Epithelial cell of esophagus (primary cell): ENCODE measurements around the gene IFNL2.

Experiments used
- DNase-seq: peaks from one replicate; pipeline ENCODE4 v3.0.0; 2010; ENCODE audit warnings: low read depth
- H3K4me3 ChIP-seq: 2 replicates; pipeline ENCODE4 v1.5.1; 2011; ENCODE audit warnings: mild to moderate bottlenecking, low read length, control low read depth
- TF ChIP-seq, protein P1 (sequence below): IDR thresholded peaks from 2 replicates; pipeline ENCODE4 v1.5.1; 2011; ENCODE audit warnings: low read depth, mild to moderate bottlenecking, low read length, control low read depth, inconsistent platforms; ENCODE audit not compliant: insufficient read depth; ENCODE audit errors: missing control alignments

IFNL2 gene

DNA sequence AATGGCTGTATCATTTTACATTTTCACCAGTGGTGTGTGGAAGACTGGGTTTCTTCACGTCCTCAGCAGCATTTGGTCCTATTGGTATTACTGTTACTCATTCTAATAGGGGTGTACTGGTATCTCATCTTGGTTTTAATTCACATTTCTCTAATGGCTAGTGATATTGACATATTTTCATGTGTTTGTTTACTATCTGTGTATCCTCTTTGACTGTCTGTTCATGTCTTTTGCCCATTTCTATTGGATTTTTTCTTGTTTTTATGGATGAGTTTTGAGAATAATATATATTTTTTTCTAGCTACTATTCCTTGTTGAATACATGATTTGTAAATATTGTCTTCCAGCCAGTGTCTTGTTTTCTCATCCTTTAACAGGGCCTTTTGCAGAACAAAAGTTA is 13.8 kb downstream of the IFNL2 start:
- TF ChIP-seq, protein P1, sequence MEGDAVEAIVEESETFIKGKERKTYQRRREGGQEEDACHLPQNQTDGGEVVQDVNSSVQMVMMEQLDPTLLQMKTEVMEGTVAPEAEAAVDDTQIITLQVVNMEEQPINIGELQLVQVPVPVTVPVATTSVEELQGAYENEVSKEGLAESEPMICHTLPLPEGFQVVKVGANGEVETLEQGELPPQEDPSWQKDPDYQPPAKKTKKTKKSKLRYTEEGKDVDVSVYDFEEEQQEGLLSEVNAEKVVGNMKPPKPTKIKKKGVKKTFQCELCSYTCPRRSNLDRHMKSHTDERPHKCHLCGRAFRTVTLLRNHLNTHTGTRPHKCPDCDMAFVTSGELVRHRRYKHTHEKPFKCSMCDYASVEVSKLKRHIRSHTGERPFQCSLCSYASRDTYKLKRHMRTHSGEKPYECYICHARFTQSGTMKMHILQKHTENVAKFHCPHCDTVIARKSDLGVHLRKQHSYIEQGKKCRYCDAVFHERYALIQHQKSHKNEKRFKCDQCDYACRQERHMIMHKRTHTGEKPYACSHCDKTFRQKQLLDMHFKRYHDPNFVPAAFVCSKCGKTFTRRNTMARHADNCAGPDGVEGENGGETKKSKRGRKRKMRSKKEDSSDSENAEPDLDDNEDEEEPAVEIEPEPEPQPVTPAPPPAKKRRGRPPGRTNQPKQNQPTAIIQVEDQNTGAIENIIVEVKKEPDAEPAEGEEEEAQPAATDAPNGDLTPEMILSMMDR, result no peak

DNA sequence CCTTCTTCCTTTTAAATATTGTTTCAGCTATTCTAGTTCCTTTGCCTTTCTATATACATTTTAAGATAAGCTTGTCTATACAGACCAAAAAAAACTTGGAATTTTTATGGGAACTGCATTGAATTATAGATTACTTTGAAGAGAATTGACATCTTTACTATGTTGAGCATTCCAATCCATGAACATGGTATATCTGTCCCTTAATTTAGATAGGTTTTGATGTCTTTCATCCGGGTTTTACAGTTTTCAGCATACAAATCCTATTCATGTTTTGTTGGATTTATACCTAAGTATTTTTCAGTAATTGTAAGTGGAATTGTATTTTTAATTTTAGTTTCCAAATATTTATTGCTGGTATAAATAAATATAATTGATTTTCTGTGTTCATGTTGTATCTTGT is 15.8 kb downstream of the IFNL2 start:
- TF ChIP-seq, protein P1, result no peak
- no peak overlapping the region for H3K4me3 ChIP-seq
- no peak for DNase-seq

More for the DNA sequence above, 13.8 kb downstream of the IFNL2 start:
- H3K4me3 ChIP-seq, result no peak overlapping the region
- no peak for DNase-seq

DNA sequence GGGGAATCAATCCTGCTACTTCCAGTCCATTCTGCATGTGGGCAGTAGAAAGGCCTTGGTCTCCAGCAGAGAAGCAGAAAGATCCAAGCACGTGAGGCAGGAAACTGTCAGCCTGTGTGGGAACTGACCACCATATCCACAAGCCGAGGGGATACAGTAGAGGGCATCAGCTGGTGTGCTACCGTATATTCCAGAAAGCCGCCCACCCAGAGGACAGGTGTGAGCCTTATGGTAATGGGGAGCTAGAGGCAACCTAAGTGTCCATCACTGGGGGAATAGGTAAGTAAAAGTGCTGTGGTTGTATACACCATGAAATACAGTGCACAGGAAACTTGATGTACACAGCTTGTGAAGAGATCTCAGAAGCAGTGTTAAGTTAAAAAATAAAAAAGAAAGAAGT is 25.2 kb downstream of the IFNL2 start:
- no peak overlapping the region for H3K4me3 ChIP-seq
- no peak for DNase-seq
- TF ChIP-seq, protein P1, result no peak

DNA sequence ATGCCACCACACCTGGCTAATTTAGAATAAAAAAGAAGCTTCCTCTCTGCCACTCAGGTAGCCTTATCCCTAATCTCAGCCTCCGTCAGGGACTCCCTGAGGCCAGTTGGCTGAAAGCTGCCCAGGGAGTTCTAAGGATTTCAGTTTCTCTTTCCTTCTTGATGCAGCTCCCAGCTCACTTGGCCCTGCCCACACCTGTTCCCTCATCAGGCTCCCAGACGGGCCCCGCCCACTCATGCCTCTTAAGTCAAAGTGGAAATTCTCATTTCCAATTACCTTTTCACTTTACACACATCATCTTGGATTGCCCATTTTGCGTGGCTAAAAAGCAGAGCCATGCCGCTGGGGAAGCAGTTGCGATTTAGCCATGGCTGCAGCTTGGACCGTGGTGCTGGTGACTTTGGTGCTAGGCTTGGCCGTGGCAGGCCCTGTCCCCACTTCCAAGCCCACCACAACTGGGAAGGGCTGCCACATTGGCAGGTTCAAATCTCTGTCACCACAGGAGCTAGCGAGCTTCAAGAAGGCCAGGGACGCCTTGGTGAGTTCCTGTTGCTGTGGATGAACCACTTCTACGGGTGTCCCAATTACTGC is 28.0 kb downstream of the IFNL2 start, which contains the start of gene IFNL1:
Gene IFNL1, plus strand, starts transcription at position 353 of the 591 bp plus-strand sequence. Its CDS starts 15 bp downstream, at position 368.
- TF ChIP-seq, protein P1, result no peak

DNA sequence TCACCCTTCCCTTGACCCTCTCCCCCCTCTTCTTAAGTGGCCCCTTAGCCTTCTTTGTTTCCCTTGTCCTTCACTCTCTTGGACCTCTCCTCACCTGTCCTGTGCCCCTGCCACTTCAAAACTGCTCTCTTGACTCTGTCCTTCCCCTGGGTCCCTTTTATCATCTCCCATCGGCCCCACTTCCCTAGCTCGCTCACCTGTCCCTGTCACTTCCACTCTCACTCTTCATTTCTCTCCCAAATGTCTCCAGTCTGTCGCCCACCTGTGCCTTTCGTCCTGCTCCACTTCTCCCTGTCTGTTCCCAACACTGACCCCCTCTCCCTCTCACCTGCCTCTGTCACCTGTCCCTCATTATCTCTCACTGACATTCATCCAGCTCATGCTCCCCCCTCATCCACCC is 28.7 kb downstream of the IFNL2 start:
- no peak for DNase-seq
- no peak overlapping the region for H3K4me3 ChIP-seq
- TF ChIP-seq, protein P1, result no peak

More for the DNA sequence above, 28.0 kb downstream of the IFNL2 start, which contains the start of gene IFNL1:
- no peak within 1 kb of the TSS for H3K4me3 ChIP-seq
- DNase-seq, result peak; percentile 41

DNA sequence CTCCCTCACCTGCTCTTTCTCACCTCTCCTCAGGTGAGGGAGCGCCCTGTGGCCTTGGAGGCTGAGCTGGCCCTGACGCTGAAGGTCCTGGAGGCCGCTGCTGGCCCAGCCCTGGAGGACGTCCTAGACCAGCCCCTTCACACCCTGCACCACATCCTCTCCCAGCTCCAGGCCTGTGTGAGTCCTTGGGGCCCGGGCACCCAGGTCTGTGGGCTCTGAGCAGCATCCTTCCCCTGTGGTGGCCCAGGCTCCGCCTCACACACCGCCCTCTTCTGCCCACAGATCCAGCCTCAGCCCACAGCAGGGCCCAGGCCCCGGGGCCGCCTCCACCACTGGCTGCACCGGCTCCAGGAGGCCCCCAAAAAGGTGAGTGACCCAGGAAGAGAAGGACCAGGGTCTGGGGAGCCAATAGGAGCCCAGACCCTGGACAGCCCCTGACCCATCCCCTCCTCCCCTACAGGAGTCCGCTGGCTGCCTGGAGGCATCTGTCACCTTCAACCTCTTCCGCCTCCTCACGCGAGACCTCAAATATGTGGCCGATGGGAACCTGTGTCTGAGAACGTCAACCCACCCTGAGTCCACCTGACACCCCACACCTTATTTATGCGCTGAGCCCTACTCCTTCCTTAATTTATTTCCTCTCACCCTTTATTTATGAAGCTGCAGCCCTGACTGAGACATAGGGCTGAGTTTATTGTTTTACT is 29.9 kb downstream of the IFNL2 start:
- no peak for DNase-seq
- no peak overlapping the region for H3K4me3 ChIP-seq
- TF ChIP-seq, protein P1, result no peak

DNA sequence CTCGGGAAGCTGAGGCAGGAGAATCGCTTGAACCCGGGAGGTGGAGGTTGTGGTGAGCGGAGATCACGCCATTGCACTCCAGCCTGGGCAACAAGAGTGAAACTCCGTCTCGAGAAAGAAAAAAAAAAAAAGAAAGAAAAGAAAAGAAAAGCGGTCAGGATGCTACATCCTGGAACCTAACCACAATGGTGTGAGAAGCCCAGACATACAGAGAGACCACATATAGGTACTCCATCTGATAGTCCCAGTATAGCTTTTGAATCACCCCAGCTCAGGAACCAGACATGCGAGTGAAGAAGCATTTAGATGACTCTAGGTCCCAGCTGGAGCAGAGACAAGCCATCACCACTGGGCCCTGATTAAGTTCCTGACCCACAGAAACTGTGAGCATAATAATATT is 31.2 kb downstream of the IFNL2 start:
- H3K4me3 ChIP-seq, result no peak overlapping the region
- TF ChIP-seq, protein P1, result no peak
- no peak for DNase-seq
